ENCODE data around the gene CAPN5.

DNA sequence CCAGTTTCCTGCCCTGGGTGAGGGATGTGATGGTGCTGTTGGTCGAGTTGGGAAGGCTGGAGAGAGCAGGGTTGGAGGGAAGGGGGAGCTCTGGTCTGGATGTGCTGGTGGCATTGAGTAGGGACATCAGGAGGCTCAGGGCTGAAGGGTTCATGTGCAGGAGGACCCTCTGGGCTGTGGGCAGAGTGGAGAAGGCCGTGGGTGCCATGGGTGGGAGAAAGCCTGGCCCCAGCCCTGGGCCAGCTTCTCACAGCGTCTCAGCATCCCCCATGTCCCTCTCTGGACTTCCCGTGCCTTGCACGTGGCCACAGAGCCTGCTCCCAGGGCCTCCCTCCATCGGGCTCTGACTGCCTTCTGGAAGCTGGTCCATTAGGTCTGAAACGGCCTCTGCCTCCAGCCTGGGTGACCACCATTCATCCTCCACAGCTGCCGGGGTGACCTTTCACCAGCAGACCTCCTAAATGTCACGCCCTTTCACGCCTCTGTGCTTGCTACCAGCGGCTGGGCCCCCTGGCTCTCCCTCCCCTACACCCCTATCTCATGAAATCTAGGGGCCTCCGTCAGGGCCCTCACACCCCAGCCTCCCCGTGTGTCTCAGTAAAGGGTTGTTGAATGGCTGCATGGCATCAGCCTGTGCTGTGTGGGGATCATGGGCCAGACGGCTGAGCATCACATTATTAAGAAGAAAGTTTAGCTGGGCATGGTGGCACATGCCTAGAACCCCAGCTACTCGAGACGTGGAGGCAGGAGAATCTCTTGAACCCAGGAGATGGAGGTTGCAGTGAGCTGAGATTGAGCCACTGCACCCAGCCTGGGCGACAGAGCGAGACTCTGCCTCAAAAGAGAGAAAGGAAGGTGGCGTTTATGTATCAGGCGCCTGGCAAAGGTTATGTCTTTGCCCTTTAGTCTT is 86.8 kb downstream of the CAPN5 start:
- TF ChIP-seq, protein P1, sequence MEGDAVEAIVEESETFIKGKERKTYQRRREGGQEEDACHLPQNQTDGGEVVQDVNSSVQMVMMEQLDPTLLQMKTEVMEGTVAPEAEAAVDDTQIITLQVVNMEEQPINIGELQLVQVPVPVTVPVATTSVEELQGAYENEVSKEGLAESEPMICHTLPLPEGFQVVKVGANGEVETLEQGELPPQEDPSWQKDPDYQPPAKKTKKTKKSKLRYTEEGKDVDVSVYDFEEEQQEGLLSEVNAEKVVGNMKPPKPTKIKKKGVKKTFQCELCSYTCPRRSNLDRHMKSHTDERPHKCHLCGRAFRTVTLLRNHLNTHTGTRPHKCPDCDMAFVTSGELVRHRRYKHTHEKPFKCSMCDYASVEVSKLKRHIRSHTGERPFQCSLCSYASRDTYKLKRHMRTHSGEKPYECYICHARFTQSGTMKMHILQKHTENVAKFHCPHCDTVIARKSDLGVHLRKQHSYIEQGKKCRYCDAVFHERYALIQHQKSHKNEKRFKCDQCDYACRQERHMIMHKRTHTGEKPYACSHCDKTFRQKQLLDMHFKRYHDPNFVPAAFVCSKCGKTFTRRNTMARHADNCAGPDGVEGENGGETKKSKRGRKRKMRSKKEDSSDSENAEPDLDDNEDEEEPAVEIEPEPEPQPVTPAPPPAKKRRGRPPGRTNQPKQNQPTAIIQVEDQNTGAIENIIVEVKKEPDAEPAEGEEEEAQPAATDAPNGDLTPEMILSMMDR (conservative IDR thresholded peaks at IDR 0.05 in 1 of 2, IDR thresholded peaks at IDR 0.05 in 1 of 2; ENCODE audit: low read depth in 1 of 2, low read length in 2 of 2), result no peak
- no peak for TF ChIP-seq EZH2 (IDR thresholded peaks at IDR 0.05; ENCODE audit: low read length, missing control alignments)

Data from fibroblast of lung (primary cell).